Measurements from ENCODE around the gene YTHDF2.
"Not testable (repeated sequence)": the region's sequence is repeated elsewhere in the genome, so short reads cannot be mapped to it uniquely, and the experiment has no call there.

The YTHDF2 gene

GRCh38 chr1:28736450-28737306 lies at the start of gene YTHDF2:
YTHDF2 (plus strand) TSS chr1:28736940; CDS start chr1:28737121, 181 bp downstream.
- Histone ChIP-seq H3K36me3 (ENCODE audit: insufficient read depth, low read length) (peaks cover 15% of the 10 kb centered on the region; the same call in 1 of the 2 replicates), H3K9ac (ENCODE audit: low read depth, low read length) (peak within 1 kb of the TSS; percentile 89), H3K4me1 (ENCODE audit: insufficient read depth, low read length) (peaks cover 7% of the 10 kb centered on the region), H3K9me3 (ENCODE audit: control insufficient read depth, insufficient read depth, low read length) (no peaks in the 10 kb centered on the region; the same call in 1 of the 2 replicates)

GRCh38 chr1:28691627-28692026 lies 45.1 kb upstream of the YTHDF2 start:
- not testable (repeated sequence) for H3K9ac ChIP-seq (ENCODE audit: low read depth, low read length); H3K9me3 ChIP-seq (ENCODE audit: control insufficient read depth, insufficient read depth, low read length); H3K36me3 ChIP-seq (ENCODE audit: insufficient read depth, low read length); H3K4me1 ChIP-seq (ENCODE audit: insufficient read depth, low read length)

GRCh38 chr1:28703629-28704028 lies 33.1 kb upstream of the YTHDF2 start:
- Histone ChIP-seq H3K9ac (ENCODE audit: low read depth, low read length) (no peak overlapping the region), H3K36me3 (ENCODE audit: insufficient read depth, low read length) (peaks cover 5% of the 10 kb centered on the region; the same call in 1 of the 2 replicates), H3K4me1 (ENCODE audit: insufficient read depth, low read length) (no peaks in the 10 kb centered on the region)

GRCh38 chr1:28716336-28716735 lies 20.4 kb upstream of the YTHDF2 start:
- no peaks in the 10 kb centered on the region for H3K9me3 ChIP-seq (ENCODE audit: control insufficient read depth, insufficient read depth, low read length)

More at GRCh38 chr1:28703629-28704028, 33.1 kb upstream of the YTHDF2 start:
- no peaks in the 10 kb centered on the region for H3K9me3 ChIP-seq (ENCODE audit: control insufficient read depth, insufficient read depth, low read length)

GRCh38 chr1:28718166-28718565 lies 18.6 kb upstream of the YTHDF2 start:
- Histone ChIP-seq H3K36me3 (ENCODE audit: insufficient read depth, low read length) (peaks cover 8% of the 10 kb centered on the region), H3K9ac (ENCODE audit: low read depth, low read length) (no peak overlapping the region), H3K9me3 (ENCODE audit: control insufficient read depth, insufficient read depth, low read length) (no peaks in the 10 kb centered on the region), H3K4me1 (ENCODE audit: insufficient read depth, low read length) (0 out of 2 replicates have a peak, but pooled peaks cover 3% of the 10 kb centered on the region)

More at GRCh38 chr1:28716336-28716735, 20.4 kb upstream of the YTHDF2 start:
- no peak overlapping the region for H3K9ac ChIP-seq (ENCODE audit: low read depth, low read length)
- H3K36me3 ChIP-seq (ENCODE audit: insufficient read depth, low read length): peaks cover 8% of the 10 kb centered on the region
- 0 out of 2 replicates have a peak, but pooled peaks cover 3% of the 10 kb centered on the region for H3K4me1 ChIP-seq (ENCODE audit: insufficient read depth, low read length)

GRCh38 chr1:28718586-28719331 lies 18.0 kb upstream of the YTHDF2 start:
- H3K36me3 ChIP-seq (ENCODE audit: insufficient read depth, low read length): peaks cover 8% of the 10 kb centered on the region
- H3K4me1 ChIP-seq (ENCODE audit: insufficient read depth, low read length): 0 out of 2 replicates have a peak, but pooled peaks cover 3% of the 10 kb centered on the region
- H3K9ac ChIP-seq (ENCODE audit: low read depth, low read length): no peak overlapping the region
- H3K9me3 ChIP-seq (ENCODE audit: control insufficient read depth, insufficient read depth, low read length): no peaks in the 10 kb centered on the region

- H3K4me1 ChIP-seq (ENCODE audit: insufficient read depth, low read length): 0 out of 2 replicates have a peak, but pooled peaks cover 3% of the 10 kb centered on the region
- H3K36me3 ChIP-seq (ENCODE audit: insufficient read depth, low read length): peaks cover 5% of the 10 kb centered on the region
- H3K9ac ChIP-seq (ENCODE audit: low read depth, low read length): no peak overlapping the region
- H3K9me3 ChIP-seq (ENCODE audit: control insufficient read depth, insufficient read depth, low read length): no peaks in the 10 kb centered on the region
Observed at GRCh38 chr1:28719332-28719619, 17.5 kb upstream of the YTHDF2 start.

- Histone ChIP-seq H3K9me3 (ENCODE audit: control insufficient read depth, insufficient read depth, low read length) (no peaks in the 10 kb centered on the region), H3K36me3 (ENCODE audit: insufficient read depth, low read length) (no peaks in the 10 kb centered on the region; the same call in 1 of the 2 replicates), H3K9ac (ENCODE audit: low read depth, low read length) (no peak overlapping the region), H3K4me1 (ENCODE audit: insufficient read depth, low read length) (0 out of 2 replicates have a peak, but pooled peaks cover 3% of the 10 kb centered on the region)
Observed at GRCh38 chr1:28720376-28720775, 16.4 kb upstream of the YTHDF2 start.

GRCh38 chr1:28721927-28722326 lies 14.8 kb upstream of the YTHDF2 start:
- not testable (repeated sequence) for H3K9me3 ChIP-seq (ENCODE audit: control insufficient read depth, insufficient read depth, low read length); H3K4me1 ChIP-seq (ENCODE audit: insufficient read depth, low read length); H3K36me3 ChIP-seq (ENCODE audit: insufficient read depth, low read length); H3K9ac ChIP-seq (ENCODE audit: low read depth, low read length)

GRCh38 chr1:28725365-28725764 lies 11.4 kb upstream of the YTHDF2 start:
- not testable (repeated sequence) for H3K36me3 ChIP-seq (ENCODE audit: insufficient read depth, low read length); H3K9me3 ChIP-seq (ENCODE audit: control insufficient read depth, insufficient read depth, low read length); H3K4me1 ChIP-seq (ENCODE audit: insufficient read depth, low read length); H3K9ac ChIP-seq (ENCODE audit: low read depth, low read length)

GRCh38 chr1:28735961-28736449 lies 735 bp upstream of the YTHDF2 start:
- no peaks in the 10 kb centered on the region; the same call in 1 of the 2 replicates for H3K9me3 ChIP-seq (ENCODE audit: control insufficient read depth, insufficient read depth, low read length)
- peak overlapping the region; percentile 89 for H3K9ac ChIP-seq (ENCODE audit: low read depth, low read length)
- H3K4me1 ChIP-seq (ENCODE audit: insufficient read depth, low read length): peaks cover 7% of the 10 kb centered on the region
- H3K36me3 ChIP-seq (ENCODE audit: insufficient read depth, low read length): peaks cover 10% of the 10 kb centered on the region; the same call in 1 of the 2 replicates

GRCh38 chr1:28737307-28738132 lies 780 bp downstream of the YTHDF2 start:
- Histone ChIP-seq H3K36me3 (ENCODE audit: insufficient read depth, low read length) (peaks cover 18% of the 10 kb centered on the region), H3K4me1 (ENCODE audit: insufficient read depth, low read length) (peaks cover 7% of the 10 kb centered on the region), H3K9me3 (ENCODE audit: control insufficient read depth, insufficient read depth, low read length) (no peaks in the 10 kb centered on the region; the same call in 1 of the 2 replicates), H3K9ac (ENCODE audit: low read depth, low read length) (peak overlapping the region; percentile 89)

- Histone ChIP-seq H3K4me1 (ENCODE audit: insufficient read depth, low read length) (peaks cover 7% of the 10 kb centered on the region), H3K9me3 (ENCODE audit: control insufficient read depth, insufficient read depth, low read length) (no peaks in the 10 kb centered on the region; the same call in 1 of the 2 replicates), H3K9ac (ENCODE audit: low read depth, low read length) (no peak overlapping the region), H3K36me3 (ENCODE audit: insufficient read depth, low read length) (peaks cover 37% of the 10 kb centered on the region)
Observed at GRCh38 chr1:28740118-28740517, 3.4 kb downstream of the YTHDF2 start.

GRCh38 chr1:28744184-28744583 lies 7.4 kb downstream of the YTHDF2 start:
- Histone ChIP-seq H3K36me3 (ENCODE audit: insufficient read depth, low read length) (peaks cover 34% of the 10 kb centered on the region), H3K9me3 (ENCODE audit: control insufficient read depth, insufficient read depth, low read length) (no peaks in the 10 kb centered on the region), H3K4me1 (ENCODE audit: insufficient read depth, low read length) (peaks cover 16% of the 10 kb centered on the region), H3K9ac (ENCODE audit: low read depth, low read length) (no peak overlapping the region)
